Heart right ventricle (tissue), 16 donors: ENCODE results near the gene ERRFI1. TPM values are rescaled to one million over a fixed set of nuclear protein-coding genes. Genes with fewer than 3 reads are reported as not detected.

Experiments
- ATAC-seq, 8 donors: fragments of 200-7000 bp; cut with Tn5 transposase; one replicate each; pipeline ENCODE4 v1.9.1; 2020; ENCODE audit warnings: mild to moderate bottlenecking in 8 of 8, moderate library complexity in 8 of 8, moderate number of reproducible peaks in 1 of 8
- DNase-seq, 2 donors: peaks; one replicate each; pipeline ENCODE4 v3.0.0-alpha.2; 2020
- H3K27ac ChIP-seq, 10 donors: fragments of 200-600 bp; sonication (generic) in 2 of 10; one replicate each; pipeline versions ENCODE4 v1.5.0 to v1.8.0; 2020 to 2022; ENCODE audit warnings: mild to moderate bottlenecking in 3 of 10
- H3K27me3 ChIP-seq, 7 donors: fragments of 200-600 bp; one replicate each; pipeline ENCODE4 v1.8.0; 2021 to 2022; ENCODE audit warnings: mild to moderate bottlenecking in 2 of 7
- H3K36me3 ChIP-seq, 9 donors: fragments of 200-600 bp; sonication (generic) in 1 of 9; one replicate each; pipeline versions ENCODE4 v1.5.0 to v1.8.0; 2020 to 2022; ENCODE audit warnings: mild to moderate bottlenecking in 2 of 9
- H3K4me1 ChIP-seq, 9 donors: fragments of 200-600 bp; sonication (generic) in 1 of 9; one replicate each; pipeline versions ENCODE4 v1.5.0 to v1.8.0; 2020 to 2022; ENCODE audit warnings: mild to moderate bottlenecking in 4 of 9
- H3K4me3 ChIP-seq, 10 donors: fragments of 200-600 bp; sonication (generic) in 2 of 10; one replicate each; pipeline versions ENCODE4 v1.5.0 to v1.8.0; 2020 to 2022; ENCODE audit warnings: mild to moderate bottlenecking in 7 of 10, moderate library complexity in 2 of 10
- H3K9me3 ChIP-seq, 11 donors: fragments of 200-600 bp in 10 of 11; sonication (generic) in 2 of 11; one replicate each; pipeline versions ENCODE4 v1.5.0 to v1.8.0; 2013 to 2022; ENCODE audit warnings: mild to moderate bottlenecking in 2 of 11, control low read depth in 1 of 11, moderate library complexity in 1 of 11
- CTCF ChIP-seq, 9 donors: fragments of 200-600 bp; sonication (generic) in 2 of 9; IDR thresholded peaks; one replicate each; pipeline versions ENCODE4 v1.5.0 to v1.8.0; 2021 to 2022; ENCODE audit warnings: antibody characterized with exemption in 9 of 9, mild to moderate bottlenecking in 5 of 9, moderate library complexity in 1 of 9
- WGBS, 2 donors: extraction: QIAGEN DNeasy Blood & Tissue Kit; methylation state at CpG; one replicate each; pipeline ENCODE4 v1.1.7; 2013; ENCODE audit warnings: inconsistent platforms in 1 of 2; 5-methylcytosine and 5-hydroxymethylcytosine counted together
- intact Hi-C, 10 donors: fragments of 100-400 bp; cut with DNase I; formaldehyde crosslinking; loops; one replicate each; pipeline versions ENCODE4 v1.11.1 to v1.14.2; 2022
- polyA plus RNA-seq, 2 donors: library from polyadenylated mRNA; stranded (reverse); fragments of 200-250 nt; gene quantifications; one replicate each; pipeline ENCODE4 v1.2.3, GENCODE V29; 2013
- total RNA-seq, 10 donors: library from RNA; stranded (reverse); fragmentation: NEBNext Ultra II Directional in 3 of 10; extraction: Animal tissue kit (Norgen Biotek cat#: 25700) in 3 of 10; gene quantifications; one replicate each; pipeline versions ENCODE4 v1.2.1 to v1.2.4, GENCODE V29; 2021 to 2023
- donor health status: Arrhythmogenic right ventricular cardiomyopathy.
- donor health status: ischemic (EF 13 %, LVEDD 7.1; RV severe dilation, severe dysfunction).
- donor health status: healthy with polysubstance abuse.
- donor health status: DM: no; HTN: yes; CAD: no.
- donor health status: DM: no; HTN: no; CAD: no.
- donor health status: ischemic (EF 25% LVEDD 6.9; RV normal size, moderate dysfunction).
- donor health status: ischemic (EF 25% LVEDD 5.7; RV mildly dilated, moderate dysfunction).
- donor health status: healthy.
- donor health status: DM: yes; HTN: yes; CAD: no.
- donor health status: Ischemic cardiomyopathy.
- donor health status: ischemic (EF 35%, LVEDD 5.7; RV mildly dilated, moderate dysfunction).
- donor health status: nonischemic (EF 11% LVEDD 7.7; RV severe dilation, severe dysfunction).
- donor health status: DM: yes; HTN: yes; CAD: no.
- donor health status: PGD.
- donor health status: ischemic (EF 29% LVEDD 5.4; RV normal size, mild dysfunction).
- donor health status: nonischemic (EF 23%, LVEDD 6.1; RV moderate dilation, normal function).

Gene ERRFI1
- total and polyA plus RNA-seq, 12 donors, result 5.8 to 17.5 (median 10.0) TPM

GRCh38 chr1:8015809-8016165 is 10.3 kb downstream of the ERRFI1 start:
- no peak overlapping the region for H3K4me3 ChIP-seq
- H3K9me3 ChIP-seq, result no peaks in the 10 kb centered on the region
- H3K27me3 ChIP-seq, result peaks cover 0 to 6% (median 0%) of the 10 kb centered on the region in 7 donors
- TF ChIP-seq CTCF (IDR thresholded peaks at IDR 0.05), result no peak
- intact Hi-C loops, result loop anchor here in 5 of 10 donors (5.0 to 10.0 kb wide), 3 partner anchors 33 to 329 kb away; no protein-coding TSS in a partner anchor
- ATAC-seq (peak in 7 of 8 donors; percentile 42 to 80 (median 64)), DNase-seq (no peak)
- H3K36me3 ChIP-seq, result peaks cover 0 to 40% (median 7%) of the 10 kb centered on the region in 9 donors
- peaks cover 8 to 56% (median 36%) of the 10 kb centered on the region in 9 donors for H3K4me1 ChIP-seq
- H3K27ac ChIP-seq, result peak overlapping the region in 5 of 10 donors; percentile 30 to 56 (median 38)
- 59 to 76% methylated on average over 2 of the region's 2 CpGs for WGBS, 2 donors

- Histone ChIP-seq H3K27ac (peak overlapping the region in 8 of 10 donors; percentile 9 to 56 (median 38)), H3K9me3 (no peaks in the 10 kb centered on the region), H3K36me3 (peaks cover 0 to 41% (median 7%) of the 10 kb centered on the region in 9 donors), H3K4me1 (peaks cover 8 to 52% (median 36%) of the 10 kb centered on the region in 9 donors), H3K27me3 (peaks cover 0 to 6% (median 0%) of the 10 kb centered on the region in 7 donors), H3K4me3 (peak overlapping the region in 1 of 10 donors; percentile 8)
- intact Hi-C loops, result loop anchor here in 5 of 10 donors (5.0 to 10.0 kb wide), 3 partner anchors 33 to 330 kb away; no protein-coding TSS in a partner anchor
- 31 to 41% methylated on average over 8 of the region's 8 CpGs for WGBS, 2 donors
- DNase-seq (peak in 1 of 2 donors; percentile 78), ATAC-seq (peak; percentile 52 to 82 (median 75))
- peak; percentile 33 to 80 (median 66) for TF ChIP-seq CTCF (IDR thresholded peaks at IDR 0.05)
Measured at GRCh38 chr1:8015036-8015808, 10.9 kb downstream of the ERRFI1 start.

- Histone ChIP-seq H3K27ac (peak overlapping the region in 4 of 10 donors; percentile 9 to 50 (median 38)), H3K27me3 (peaks cover 0 to 6% (median 0%) of the 10 kb centered on the region in 7 donors), H3K4me1 (peaks cover 8 to 45% (median 33%) of the 10 kb centered on the region in 9 donors), H3K4me3 (no peak overlapping the region), H3K9me3 (no peaks in the 10 kb centered on the region), H3K36me3 (peaks cover 0 to 47% (median 7%) of the 10 kb centered on the region in 9 donors)
- WGBS, 2 donors, result 87 to 89% methylated on average over 10 of the region's 10 CpGs
- TF ChIP-seq CTCF (IDR thresholded peaks at IDR 0.05), result no peak
- intact Hi-C loops, result loop anchor here in 4 of 10 donors (10.0 kb wide), 1 partner anchor 330 kb away; no protein-coding TSS in a partner anchor
- DNase-seq (no peak), ATAC-seq (no peak)
Measured at GRCh38 chr1:8014381-8014988, 11.6 kb downstream of the ERRFI1 start.

- DNase-seq (no peak), ATAC-seq (no peak)
- intact Hi-C loops, result loop anchor here in 4 of 10 donors (10.0 kb wide), 1 partner anchor 331 kb away; no protein-coding TSS in a partner anchor
- 72 to 73% methylated on average over 6 of the region's 6 CpGs for WGBS, 2 donors
- Histone ChIP-seq H3K36me3 (peaks cover 0 to 51% (median 7%) of the 10 kb centered on the region in 9 donors), H3K4me1 (peaks cover 8 to 44% (median 33%) of the 10 kb centered on the region in 9 donors), H3K4me3 (no peak overlapping the region), H3K9me3 (no peaks in the 10 kb centered on the region), H3K27me3 (peaks cover 0 to 6% (median 0%) of the 10 kb centered on the region in 7 donors), H3K27ac (no peak overlapping the region)
- TF ChIP-seq CTCF (IDR thresholded peaks at IDR 0.05), result no peak
Measured at GRCh38 chr1:8013800-8014199, 12.3 kb downstream of the ERRFI1 start.
